GM10266 (cell line): ENCODE measurements around the gene MICAL2.

Experiments used
- DNase-seq: peaks from one replicate; pipeline ENCODE4 v3.0.0; 2012; ENCODE audit errors: extremely low spot score
- TF ChIP-seq, protein P1 (sequence below): IDR thresholded peaks from 2 replicates; pipeline ENCODE4 v1.5.1; 2012; ENCODE audit warnings: mild to moderate bottlenecking, low read depth; ENCODE audit not compliant: control insufficient read depth, insufficient read depth; ENCODE audit errors: missing control alignments

Gene MICAL2

DNA sequence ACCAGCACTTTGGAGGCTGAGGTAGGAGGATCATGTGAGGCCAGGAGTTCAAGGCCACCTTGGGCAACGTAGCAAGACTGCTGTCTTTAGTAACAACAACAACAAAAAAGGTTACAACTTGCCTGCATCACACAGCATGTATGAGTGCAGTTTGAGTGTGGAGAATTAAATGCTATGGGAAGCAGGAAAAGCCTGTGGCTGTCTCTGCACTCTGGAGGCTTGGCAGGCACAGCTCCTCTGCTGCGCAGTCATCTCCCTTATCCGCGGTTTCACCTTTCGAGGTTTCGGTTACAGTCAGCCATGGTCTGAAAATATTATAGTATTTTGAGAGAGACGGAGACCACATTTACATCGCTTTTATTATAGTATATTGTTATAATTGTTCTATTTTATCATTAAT is 2.9 kb downstream of the MICAL2 start:
- DNase-seq = no peak
- TF ChIP-seq, protein P1, sequence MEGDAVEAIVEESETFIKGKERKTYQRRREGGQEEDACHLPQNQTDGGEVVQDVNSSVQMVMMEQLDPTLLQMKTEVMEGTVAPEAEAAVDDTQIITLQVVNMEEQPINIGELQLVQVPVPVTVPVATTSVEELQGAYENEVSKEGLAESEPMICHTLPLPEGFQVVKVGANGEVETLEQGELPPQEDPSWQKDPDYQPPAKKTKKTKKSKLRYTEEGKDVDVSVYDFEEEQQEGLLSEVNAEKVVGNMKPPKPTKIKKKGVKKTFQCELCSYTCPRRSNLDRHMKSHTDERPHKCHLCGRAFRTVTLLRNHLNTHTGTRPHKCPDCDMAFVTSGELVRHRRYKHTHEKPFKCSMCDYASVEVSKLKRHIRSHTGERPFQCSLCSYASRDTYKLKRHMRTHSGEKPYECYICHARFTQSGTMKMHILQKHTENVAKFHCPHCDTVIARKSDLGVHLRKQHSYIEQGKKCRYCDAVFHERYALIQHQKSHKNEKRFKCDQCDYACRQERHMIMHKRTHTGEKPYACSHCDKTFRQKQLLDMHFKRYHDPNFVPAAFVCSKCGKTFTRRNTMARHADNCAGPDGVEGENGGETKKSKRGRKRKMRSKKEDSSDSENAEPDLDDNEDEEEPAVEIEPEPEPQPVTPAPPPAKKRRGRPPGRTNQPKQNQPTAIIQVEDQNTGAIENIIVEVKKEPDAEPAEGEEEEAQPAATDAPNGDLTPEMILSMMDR = no peak

DNA sequence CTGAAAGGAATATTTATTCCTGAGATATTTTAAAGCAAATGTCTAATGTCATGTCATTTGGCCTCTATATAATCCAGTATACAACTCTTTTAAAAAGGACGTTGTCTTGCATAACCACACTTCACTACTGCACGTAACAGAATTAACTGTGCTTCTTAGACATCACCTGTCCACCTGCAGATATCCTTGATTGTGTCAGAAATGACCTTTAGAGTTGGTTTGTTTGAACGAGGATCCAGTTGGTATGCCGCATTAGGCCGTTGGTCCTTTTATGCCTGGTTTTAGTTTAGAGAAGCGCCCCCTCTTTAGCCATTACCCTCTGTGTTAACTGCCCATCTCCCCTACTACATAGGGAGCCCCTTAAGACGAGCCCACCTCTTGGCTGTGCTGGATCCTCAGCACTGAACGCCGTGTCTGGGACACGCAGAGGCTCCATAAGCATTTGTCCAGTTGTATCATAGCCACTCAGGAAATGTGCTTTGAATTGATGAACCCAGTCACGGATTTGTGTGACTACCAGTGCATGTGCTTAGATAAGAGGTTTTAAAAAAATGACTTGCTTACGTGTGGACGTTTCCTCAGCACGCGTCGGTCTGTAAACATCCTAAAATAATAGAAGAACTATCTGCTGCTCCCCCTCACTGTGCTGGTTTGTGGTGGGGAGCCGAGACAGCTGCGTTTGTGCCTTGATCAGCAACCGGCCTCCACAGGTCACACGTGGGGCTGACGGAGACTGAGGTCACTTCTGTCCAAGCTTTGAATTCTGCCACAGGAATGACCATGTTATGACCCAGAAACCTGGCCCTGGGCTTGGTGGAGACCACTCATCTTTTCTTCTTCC is 4.0 kb downstream of the MICAL2 start:
- DNase-seq = no peak
- TF ChIP-seq, protein P1 = no peak

DNA sequence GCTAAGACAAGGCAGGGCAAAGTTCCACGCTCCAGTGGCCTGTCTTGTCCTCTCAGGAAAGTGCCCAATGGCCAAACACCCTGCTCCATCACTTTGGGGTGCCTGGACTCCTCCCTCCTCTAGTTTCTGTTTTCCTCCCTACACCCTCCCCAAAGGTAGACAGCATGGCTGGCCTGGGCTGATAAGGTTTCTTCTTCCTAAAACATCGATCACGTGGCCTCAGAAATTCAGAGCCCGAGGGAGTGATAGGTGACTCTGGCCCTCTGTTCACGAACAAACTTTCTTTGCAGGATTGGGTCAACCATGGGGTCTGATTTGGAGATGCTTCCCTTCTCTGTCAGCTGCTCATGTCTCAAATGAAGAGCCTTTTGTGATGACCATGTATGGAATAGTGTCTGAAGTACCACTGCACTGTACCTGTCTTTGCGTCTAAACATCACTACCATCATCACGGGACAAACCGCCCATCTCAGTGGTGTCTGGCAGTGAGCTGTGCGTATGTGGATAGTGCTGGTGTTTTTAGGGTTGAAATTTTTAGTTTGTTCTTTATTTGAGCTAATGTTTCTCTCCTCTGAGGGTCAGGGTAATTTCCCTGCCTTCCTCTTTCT is 6.1 kb downstream of the MICAL2 start:
- DNase-seq = no peak
- TF ChIP-seq, protein P1 = no peak

DNA sequence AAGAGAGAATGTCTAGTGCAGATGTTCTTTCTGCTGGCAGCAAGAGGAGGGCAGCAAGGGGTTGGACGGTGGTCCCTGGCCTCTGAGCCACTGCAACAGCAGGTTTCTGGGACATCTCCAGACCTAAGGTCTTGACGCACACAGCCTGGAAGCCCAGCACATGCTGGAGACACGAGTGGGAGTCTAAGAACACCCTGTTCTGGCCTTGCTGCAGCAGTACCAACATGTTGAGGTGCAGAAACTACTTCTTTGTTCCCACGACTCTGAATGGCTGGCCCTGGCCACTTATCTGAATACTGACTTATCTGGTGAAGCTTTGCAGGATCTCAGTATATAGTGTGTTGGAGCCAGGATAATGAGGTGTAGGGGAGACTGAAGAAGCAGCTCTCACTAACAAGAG is 6.8 kb downstream of the MICAL2 start:
- no peak for DNase-seq
- TF ChIP-seq, protein P1 = no peak

DNA sequence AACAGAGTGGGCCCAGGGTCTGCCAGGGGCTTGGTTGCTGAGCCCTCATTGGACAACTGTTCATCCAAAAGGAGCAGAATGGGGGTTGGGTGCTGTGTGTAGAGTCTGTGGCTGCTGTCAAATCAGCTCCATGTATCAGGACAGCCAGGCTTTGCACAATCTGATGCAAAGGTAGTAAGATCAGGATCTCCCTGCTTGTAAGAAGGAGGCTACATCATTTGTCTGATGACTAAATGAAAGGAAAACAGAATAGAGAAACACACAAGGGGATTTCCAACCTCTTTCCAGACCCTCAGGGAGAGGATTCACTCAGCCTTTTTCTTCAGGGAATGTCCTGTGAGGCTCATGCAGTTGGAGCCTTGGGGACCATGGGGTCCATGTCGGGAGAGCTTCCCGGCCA is 7.2 kb downstream of the MICAL2 start:
- no peak for DNase-seq
- TF ChIP-seq, protein P1 = no peak

DNA sequence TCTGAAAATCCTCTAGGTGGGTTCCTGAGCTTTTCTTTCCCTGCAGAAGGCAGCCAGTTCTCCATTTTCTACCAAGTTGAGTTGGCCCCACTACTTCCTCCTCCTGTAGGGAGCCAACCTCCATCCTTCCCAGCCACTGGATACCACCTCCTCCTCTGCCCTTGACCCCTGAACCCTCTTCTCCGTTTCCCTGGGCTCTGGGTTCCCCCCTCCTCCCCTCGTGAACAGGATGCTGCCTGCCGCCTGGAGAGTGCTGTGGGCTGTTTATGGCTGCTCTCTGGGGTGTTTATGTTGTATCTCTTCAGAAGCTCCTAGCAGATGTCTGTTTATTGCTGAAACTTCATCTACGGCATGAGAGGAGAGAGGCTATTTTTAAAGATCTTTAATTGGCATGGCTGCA is 8.6 kb downstream of the MICAL2 start:
- no peak for DNase-seq
- TF ChIP-seq, protein P1 = no peak

DNA sequence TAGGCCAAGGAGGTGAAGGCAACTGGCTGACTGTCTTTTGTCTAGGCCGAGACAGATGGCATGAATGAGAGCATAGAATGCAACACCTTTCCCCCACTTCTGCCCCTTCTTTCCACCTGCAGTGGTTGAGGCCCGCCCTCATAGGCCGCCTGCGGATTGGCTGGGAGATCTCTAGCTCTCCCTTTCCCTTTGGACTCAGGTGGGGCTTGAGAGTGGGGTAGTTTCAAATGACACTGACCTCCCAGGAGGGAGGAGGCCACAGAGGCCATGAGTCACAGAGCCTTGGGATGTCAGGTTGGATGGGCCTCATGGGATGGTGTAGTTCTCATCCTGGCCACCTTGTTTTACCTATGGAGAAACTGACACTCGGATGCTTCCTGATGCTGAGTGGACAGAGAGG is 9.1 kb downstream of the MICAL2 start:
- TF ChIP-seq, protein P1 = no peak
- no peak for DNase-seq
